ENCODE results near the gene R3HDM4. TPM values are rescaled to one million over a fixed set of nuclear protein-coding genes. Genes with fewer than 3 reads are reported as not detected.

Gene R3HDM4
- total RNA-seq, 4 donors from 2014 or later, result 29.2 to 45.8 (median 34.9) TPM

GRCh38 chr19:871446-872265 is 41.4 kb downstream of the R3HDM4 start:
- no peak overlapping the region for H3K4me3 ChIP-seq (replicated peaks in 1 of 3)
- H3K4me1 ChIP-seq, result peaks cover 0 to 4% of the 10 kb centered on the region in 2 donors
- intact Hi-C loops (cut with DNase I), result no loop called here
- 94 to 96% methylated on average over 20 to 22 of the region's 33 CpGs for WGBS, 2 donors
- TF ChIP-seq, protein P1, sequence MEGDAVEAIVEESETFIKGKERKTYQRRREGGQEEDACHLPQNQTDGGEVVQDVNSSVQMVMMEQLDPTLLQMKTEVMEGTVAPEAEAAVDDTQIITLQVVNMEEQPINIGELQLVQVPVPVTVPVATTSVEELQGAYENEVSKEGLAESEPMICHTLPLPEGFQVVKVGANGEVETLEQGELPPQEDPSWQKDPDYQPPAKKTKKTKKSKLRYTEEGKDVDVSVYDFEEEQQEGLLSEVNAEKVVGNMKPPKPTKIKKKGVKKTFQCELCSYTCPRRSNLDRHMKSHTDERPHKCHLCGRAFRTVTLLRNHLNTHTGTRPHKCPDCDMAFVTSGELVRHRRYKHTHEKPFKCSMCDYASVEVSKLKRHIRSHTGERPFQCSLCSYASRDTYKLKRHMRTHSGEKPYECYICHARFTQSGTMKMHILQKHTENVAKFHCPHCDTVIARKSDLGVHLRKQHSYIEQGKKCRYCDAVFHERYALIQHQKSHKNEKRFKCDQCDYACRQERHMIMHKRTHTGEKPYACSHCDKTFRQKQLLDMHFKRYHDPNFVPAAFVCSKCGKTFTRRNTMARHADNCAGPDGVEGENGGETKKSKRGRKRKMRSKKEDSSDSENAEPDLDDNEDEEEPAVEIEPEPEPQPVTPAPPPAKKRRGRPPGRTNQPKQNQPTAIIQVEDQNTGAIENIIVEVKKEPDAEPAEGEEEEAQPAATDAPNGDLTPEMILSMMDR (IDR thresholded peaks at IDR 0.05), result no peak
- TF ChIP-seq POLR2A (IDR thresholded peaks at IDR 0.05), result no peak
- no peaks in the 10 kb centered on the region for H3K27me3 ChIP-seq
- no peak for DNase-seq
- no peak overlapping the region for H3K27ac ChIP-seq
- peaks cover 22 to 29% of the 10 kb centered on the region in 2 donors for H3K36me3 ChIP-seq
- H3K9me3 ChIP-seq, result no peaks in the 10 kb centered on the region

- TF ChIP-seq, protein P1 (IDR thresholded peaks at IDR 0.05), result no peak
- no peak for TF ChIP-seq POLR2A (IDR thresholded peaks at IDR 0.05)
- Histone ChIP-seq H3K36me3 (peaks cover 18 to 29% of the 10 kb centered on the region in 2 donors), H3K27ac (no peak overlapping the region), H3K4me3 (replicated peaks in 1 of 3) (no peak overlapping the region), H3K4me1 (peaks cover 0 to 4% of the 10 kb centered on the region in 2 donors), H3K27me3 (no peaks in the 10 kb centered on the region), H3K9me3 (no peaks in the 10 kb centered on the region)
- WGBS, 2 donors, result 73% methylated on average over 20 to 24 of the region's 28 CpGs
- intact Hi-C loops (cut with DNase I), result no loop called here
- peak; percentile 78 to 86 for DNase-seq
Measured at GRCh38 chr19:870963-871401, 42.0 kb downstream of the R3HDM4 start.

GRCh38 chr19:870314-870713 is 42.7 kb downstream of the R3HDM4 start:
- Histone ChIP-seq H3K36me3 (peaks cover 15 to 27% of the 10 kb centered on the region in 2 donors), H3K27me3 (no peaks in the 10 kb centered on the region), H3K27ac (peak overlapping the region in 1 of 3 donors; percentile 19), H3K9me3 (no peaks in the 10 kb centered on the region), H3K4me3 (replicated peaks in 1 of 3) (no peak overlapping the region), H3K4me1 (peaks cover 0 to 4% of the 10 kb centered on the region in 2 donors)
- TF ChIP-seq, protein P1 (IDR thresholded peaks at IDR 0.05), result no peak
- TF ChIP-seq POLR2A (IDR thresholded peaks at IDR 0.05), result no peak
- WGBS, 2 donors, result 92 to 93% methylated on average over 7 to 8 of the region's 8 CpGs
- intact Hi-C loops (cut with DNase I), result no loop called here
- DNase-seq, result no peak

- intact Hi-C loops (cut with DNase I), result no loop called here
- peaks cover 0 to 4% of the 10 kb centered on the region in 2 donors for H3K4me1 ChIP-seq
- DNase-seq, result no peak
- H3K36me3 ChIP-seq, result peaks cover 14 to 19% of the 10 kb centered on the region in 2 donors
- WGBS, 2 donors, result 78 to 86% methylated on average over 23 to 25 of the region's 29 CpGs
- H3K27me3 ChIP-seq, result no peaks in the 10 kb centered on the region
- H3K27ac ChIP-seq, result peak overlapping the region in 1 of 3 donors; percentile 36
- no peak overlapping the region for H3K4me3 ChIP-seq (replicated peaks in 1 of 3)
- TF ChIP-seq POLR2A (IDR thresholded peaks at IDR 0.05), result no peak
- TF ChIP-seq, protein P1 (IDR thresholded peaks at IDR 0.05), result no peak
- H3K9me3 ChIP-seq, result no peaks in the 10 kb centered on the region
Measured at GRCh38 chr19:869245-870177, 43.5 kb downstream of the R3HDM4 start.
